Measurements from ENCODE around the gene F13B. TPM values are rescaled to one million over a fixed set of nuclear protein-coding genes. Genes with fewer than 3 reads are reported as not detected.
"Not testable (repeated sequence)": the region's sequence is repeated elsewhere in the genome, so short reads cannot be mapped to it uniquely, and the experiment has no call there.

The F13B gene
- polyA plus RNA-seq, 12 donors = 0.12 to 1.1 (median 0.13) TPM; not detected in 9

- DNase-seq = no peak
Measured at GRCh38 chr1:197042676-197043341, 24.3 kb downstream of the F13B start.

DNA sequence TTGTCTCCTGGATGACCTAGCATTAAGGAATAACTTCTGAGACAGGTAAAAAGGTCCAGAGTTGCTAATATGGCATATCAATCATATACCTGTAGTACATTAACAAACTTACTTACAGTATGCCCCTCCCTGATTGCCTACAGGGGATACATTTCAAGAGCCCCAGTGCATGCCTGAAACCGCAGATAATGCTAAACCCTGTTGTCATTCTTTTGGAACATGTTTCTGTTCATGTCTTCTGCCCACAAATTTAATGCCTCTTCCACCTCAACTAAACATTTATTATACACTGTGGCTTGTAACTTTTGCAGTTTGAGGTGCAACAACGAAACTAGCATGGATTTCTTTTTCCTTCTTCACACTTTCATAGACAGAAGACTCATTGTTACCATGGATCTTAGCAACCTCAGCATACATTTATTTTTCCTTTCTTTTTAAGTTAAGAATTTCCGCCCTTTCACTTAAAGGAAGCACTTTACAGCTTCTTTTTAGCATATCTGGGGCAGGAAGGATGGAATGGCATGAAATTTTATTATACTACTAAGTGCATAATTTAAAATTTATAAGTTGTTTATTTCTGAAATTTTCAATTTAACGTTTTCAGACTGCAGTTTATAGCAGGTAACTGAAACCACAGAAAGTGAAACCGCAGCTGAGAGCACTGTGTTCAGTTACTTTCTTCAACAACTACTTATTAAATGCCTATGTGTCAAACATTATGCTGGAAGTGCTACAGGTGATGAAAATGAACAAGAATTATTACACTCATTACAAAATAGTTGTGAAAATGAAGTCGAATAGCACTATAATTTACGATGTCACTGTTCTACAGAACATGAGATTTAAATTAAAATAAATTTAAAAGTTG, 25.3 kb downstream of the F13B start:
- DNase-seq = no peak

DNA sequence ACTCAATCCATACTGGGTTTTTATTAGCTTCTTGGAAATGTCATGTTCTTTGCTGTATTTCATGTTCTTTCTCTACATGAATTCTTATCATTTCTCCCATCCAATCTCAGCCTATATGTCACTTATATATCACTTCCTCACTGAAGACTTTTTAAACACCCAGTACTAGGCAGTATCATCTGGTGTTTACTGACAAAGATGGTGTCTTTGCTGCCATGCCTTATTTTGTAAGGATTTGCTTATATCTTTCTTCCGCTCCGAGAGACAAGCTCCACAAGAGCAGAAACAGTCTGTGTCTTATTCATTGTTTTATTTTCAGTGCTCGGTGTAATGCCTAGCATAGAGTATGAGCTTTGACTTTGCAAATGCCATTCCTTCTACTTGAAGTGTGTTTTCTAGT, 30.2 kb downstream of the F13B start:
- no peak for DNase-seq

GRCh38 chr1:197034631-197035339, 32.3 kb downstream of the F13B start:
- DNase-seq = not testable (repeated sequence)

- no peak for DNase-seq
Measured at GRCh38 chr1:197029749-197030148, 37.3 kb downstream of the F13B start.

DNA sequence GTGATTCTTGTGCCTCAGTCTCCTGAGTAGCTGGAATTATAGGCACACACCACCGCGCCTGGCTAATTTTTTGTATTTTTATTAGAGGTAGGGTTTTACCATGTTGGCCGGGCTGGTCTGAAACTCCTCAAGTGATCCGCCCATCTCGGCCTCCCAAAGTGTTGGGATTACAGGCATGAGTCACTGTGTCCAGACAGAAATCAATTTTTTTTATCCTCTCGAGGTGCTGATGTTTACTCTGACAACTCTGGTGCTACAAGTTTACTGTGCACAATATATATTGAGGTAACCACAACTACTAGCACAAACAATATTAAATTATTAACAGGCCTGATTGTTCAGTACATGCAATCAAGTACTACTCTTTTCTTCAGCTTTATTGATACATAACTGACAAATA, 39.7 kb downstream of the F13B start:
- no peak for DNase-seq

DNA sequence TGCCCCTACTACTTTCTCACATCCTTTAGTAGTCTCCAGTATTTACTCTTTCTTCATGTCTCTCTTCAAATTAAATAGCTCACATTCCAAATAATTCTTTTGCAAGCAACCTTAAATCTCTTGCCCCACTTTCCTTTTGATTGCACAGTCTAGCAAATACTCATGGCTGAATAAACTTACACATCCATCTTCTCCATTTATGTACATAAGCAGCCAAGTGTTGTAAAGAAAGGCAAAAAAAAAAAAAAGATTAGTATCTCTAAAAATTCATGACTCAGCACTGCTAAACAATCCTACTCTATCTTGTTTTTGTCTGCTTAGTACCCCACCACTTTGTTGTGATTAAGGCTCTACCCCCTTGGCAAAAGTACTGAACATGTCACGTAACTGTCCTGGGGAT, 42.6 kb downstream of the F13B start:
- no peak for DNase-seq

DNA sequence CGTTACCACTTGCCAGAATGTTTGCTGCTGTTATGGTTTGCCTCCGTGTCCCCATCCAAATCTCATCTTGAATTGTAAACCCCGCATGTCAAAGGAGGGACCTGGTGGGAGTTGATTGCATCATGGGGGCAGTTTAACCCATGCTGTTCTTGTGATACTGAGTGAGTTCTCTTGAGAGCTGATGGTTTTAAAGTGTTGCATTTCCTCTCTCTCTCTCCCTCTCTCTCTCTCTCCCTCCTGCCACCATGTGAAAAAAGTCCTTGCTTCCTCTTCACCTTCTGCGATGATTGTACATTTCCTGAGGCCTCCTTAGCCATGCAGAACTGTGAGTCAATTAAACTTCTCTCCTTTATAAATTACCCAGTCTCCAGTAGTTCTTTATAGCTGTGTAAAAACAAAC, 45.3 kb downstream of the F13B start:
- DNase-seq = no peak

DNA sequence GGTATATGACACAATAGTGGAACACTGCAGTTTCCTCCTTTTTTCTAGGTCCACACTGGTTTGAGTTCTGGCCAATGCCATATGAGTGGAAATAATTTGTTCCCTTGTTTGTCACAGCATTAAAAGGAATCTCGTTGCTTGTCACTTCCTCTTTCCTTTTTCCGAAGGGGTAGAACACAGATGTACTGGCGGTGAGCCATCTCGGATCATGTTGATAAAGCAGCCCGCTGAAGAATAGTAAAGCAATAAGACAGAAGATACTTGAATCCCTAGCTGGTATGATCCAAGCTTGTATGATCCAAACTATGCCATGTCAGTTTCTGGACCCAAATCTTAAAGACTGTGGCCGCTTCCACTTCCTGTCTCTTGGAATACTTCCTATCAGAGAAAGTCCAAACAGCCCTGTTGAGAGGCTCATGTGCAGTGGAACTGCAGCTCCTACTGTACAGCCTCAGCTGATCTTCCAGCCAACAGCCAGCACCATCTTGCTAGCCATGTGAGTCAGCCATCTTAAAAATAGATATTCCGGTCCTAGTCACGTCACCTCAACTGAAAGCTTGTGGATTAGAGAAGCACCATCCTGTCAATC, 49.4 kb downstream of the F13B start:
- no peak for DNase-seq

GRCh38 chr1:197016751-197017150, 50.3 kb downstream of the F13B start:
- DNase-seq = no peak

DNA sequence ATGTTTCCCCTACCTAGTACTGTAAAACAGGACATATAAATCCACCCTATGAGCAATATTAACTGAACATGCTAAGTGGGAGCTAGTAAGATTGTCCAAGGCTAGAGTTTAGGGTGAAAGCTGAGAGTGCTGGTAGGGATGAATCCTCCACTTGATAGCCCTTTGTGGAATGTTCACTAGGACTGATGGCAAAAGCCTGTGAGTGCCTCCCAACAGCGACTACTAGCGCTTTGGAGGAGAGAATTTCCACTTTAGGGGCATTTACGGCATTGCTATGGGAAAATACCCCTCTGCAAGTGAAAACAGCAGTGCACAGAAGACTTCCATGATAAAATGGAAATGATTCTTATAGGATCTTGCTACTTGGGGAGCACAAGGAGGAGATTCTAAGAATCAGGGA, 53.8 kb downstream of the F13B start:
- no peak for DNase-seq

- no peak for DNase-seq
Measured at GRCh38 chr1:197011614-197012013, 55.4 kb downstream of the F13B start.

- DNase-seq = no peak
Measured at GRCh38 chr1:197008861-197009260, 58.2 kb downstream of the F13B start.

GRCh38 chr1:197003132-197003531, 63.9 kb downstream of the F13B start:
- no peak for DNase-seq

DNA sequence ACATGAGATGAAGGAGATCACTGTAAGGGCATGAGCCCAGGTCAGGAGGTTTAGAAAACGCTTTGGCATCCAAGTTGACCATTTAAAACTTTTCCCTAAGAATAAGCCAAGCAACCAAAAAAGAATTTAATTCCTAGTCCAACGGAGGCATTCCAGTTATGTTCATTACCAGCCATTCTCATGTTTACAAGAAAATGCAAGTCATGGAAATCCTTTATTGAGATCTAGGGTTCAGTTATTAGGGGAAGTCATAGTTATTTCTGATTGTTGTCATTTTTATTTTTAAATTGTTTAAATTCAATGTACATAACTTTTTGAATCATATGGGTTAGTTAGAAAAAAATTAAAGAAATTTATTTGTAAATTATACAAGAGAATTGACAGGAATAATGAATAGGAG, 65.2 kb downstream of the F13B start:
- no peak for DNase-seq

DNA sequence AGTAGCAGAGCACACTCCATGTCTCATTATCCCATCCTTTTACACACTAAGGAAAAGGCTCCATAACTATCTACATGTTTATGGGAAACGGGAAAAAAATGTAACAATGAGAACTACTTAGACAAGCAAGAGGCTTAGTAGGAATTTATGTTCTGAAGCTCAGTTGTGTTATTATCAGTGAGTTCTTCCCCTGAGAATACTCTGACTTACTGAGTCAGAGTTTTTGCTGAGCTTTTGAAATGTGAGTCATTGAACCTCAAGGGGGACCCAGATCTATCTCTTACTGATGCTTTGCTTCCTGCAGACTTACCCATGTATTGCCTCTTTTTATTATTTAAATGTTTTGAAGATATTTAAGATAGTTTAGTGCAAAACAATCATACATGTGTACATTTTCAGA, 69.6 kb downstream of the F13B start:
- DNase-seq = no peak

GRCh38 chr1:196993916-196994315, 73.1 kb downstream of the F13B start:
- DNase-seq = no peak

DNA sequence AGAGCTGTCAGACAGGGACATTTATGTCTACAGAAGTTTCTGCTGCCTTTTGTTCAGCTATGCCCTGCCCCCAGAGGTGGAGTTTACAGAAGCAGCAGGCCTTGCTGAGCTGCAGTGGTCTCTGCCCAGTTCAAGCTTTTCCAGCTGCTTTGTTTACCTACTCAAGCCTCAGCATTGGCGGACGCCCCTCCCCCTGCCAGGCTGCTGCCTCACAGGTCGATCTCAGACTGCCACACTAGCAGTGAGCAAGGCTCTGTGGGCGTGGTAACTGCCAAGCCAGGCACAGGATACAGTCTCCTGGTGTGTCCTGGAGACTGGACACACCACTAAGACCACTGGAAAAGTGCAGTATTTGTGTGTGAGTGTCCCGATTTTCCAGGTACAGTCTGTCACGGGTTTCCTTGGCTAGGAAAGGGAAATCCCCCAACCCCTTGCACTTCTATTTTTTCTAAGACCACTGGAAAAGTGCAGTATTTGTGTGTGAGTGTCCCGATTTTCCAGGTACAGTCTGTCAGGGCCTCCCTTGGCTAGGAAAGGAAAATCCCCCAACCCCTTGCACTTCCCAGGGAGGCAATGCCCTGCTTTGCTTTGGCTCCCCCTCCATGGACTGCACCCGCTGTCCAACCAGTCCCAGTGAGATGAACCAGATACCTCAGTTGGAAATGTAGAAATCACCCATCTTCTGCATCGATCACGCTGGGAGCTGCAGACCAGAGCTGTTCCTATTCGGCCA, 75.0 kb downstream of the F13B start:
- not testable (repeated sequence) for DNase-seq

Data from muscle of arm (tissue), 12 donors.